ENCODE measurements around the gene ANKMY1.

Gene ANKMY1

GRCh38 chr2:240597419-240598181 is 39.8 kb upstream of the ANKMY1 start:
- in situ Hi-C loops (cut with MboI; ENCODE audit: low sequenced_read_pairs), result no loop called here
- no peaks in the 10 kb centered on the region for H3K9me3 ChIP-seq
- no peaks in the 10 kb centered on the region for H3K4me1 ChIP-seq
- H3K36me3 ChIP-seq (replicated peaks), result no peaks in the 10 kb centered on the region
- no peak overlapping the region for H3K4me3 ChIP-seq
- no peaks in the 10 kb centered on the region for H3K27me3 ChIP-seq (ENCODE audit: low read depth)
- DNase-seq (ENCODE audit: low spot score in 2 of 2), result no peak

GRCh38 chr2:240597054-240597418 is 39.2 kb upstream of the ANKMY1 start:
- no peak overlapping the region for H3K4me3 ChIP-seq
- H3K27me3 ChIP-seq (ENCODE audit: low read depth), result no peaks in the 10 kb centered on the region
- H3K36me3 ChIP-seq (replicated peaks), result peaks cover 1% of the 10 kb centered on the region; the same call in 1 of the 2 replicates
- in situ Hi-C loops (cut with MboI; ENCODE audit: low sequenced_read_pairs), result no loop called here
- no peaks in the 10 kb centered on the region for H3K4me1 ChIP-seq
- no peaks in the 10 kb centered on the region for H3K9me3 ChIP-seq
- DNase-seq (ENCODE audit: low spot score in 2 of 2), result no peak

DNA sequence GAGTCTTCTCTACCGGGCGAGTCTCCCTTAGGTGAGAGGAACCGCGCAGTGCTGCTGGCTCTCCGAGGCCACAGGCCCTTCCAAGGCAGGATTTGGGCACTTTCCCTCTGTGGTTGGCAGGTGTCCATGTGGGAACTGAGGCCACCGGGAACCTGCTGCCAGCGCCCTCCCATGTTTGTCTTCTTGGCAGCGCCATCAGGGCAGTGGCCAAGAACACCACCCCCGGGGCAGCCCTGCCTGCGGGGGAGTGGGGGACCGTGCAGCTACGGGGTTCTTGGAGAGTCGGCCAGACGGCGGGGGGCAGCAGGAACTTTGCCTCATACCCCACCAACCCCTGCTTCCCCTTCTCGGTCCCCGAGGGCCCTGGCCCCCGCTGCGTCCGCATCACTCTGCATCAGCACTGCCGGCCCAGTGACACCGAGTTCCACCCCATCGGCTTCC is 38.7 kb upstream of the ANKMY1 start:
- Histone ChIP-seq H3K36me3 (replicated peaks) (peaks cover 5% of the 10 kb centered on the region; the same call in 1 of the 2 replicates), H3K4me3 (no peak overlapping the region)

GRCh38 chr2:240596080-240596460 is 38.3 kb upstream of the ANKMY1 start:
- Histone ChIP-seq H3K27me3 (ENCODE audit: low read depth) (no peaks in the 10 kb centered on the region), H3K36me3 (replicated peaks) (peaks cover 5% of the 10 kb centered on the region; the same call in 1 of the 2 replicates), H3K9me3 (no peaks in the 10 kb centered on the region), H3K4me1 (no peaks in the 10 kb centered on the region), H3K4me3 (no peak overlapping the region)
- in situ Hi-C loops (cut with MboI; ENCODE audit: low sequenced_read_pairs), result no loop called here
- DNase-seq (ENCODE audit: low spot score in 2 of 2), result no peak

More for the DNA sequence above, 38.7 kb upstream of the ANKMY1 start:
- no peak for DNase-seq (ENCODE audit: low spot score in 2 of 2)
- in situ Hi-C loops (cut with MboI; ENCODE audit: low sequenced_read_pairs), result no loop called here
- no peaks in the 10 kb centered on the region for H3K9me3 ChIP-seq
- H3K27me3 ChIP-seq (ENCODE audit: low read depth), result no peaks in the 10 kb centered on the region
- no peaks in the 10 kb centered on the region for H3K4me1 ChIP-seq

GRCh38 chr2:240595381-240596079 is 37.7 kb upstream of the ANKMY1 start:
- H3K9me3 ChIP-seq, result no peaks in the 10 kb centered on the region
- DNase-seq (ENCODE audit: low spot score in 2 of 2), result peak in 1 of 2 experiments; percentile 72
- H3K27me3 ChIP-seq (ENCODE audit: low read depth), result no peaks in the 10 kb centered on the region
- in situ Hi-C loops (cut with MboI; ENCODE audit: low sequenced_read_pairs), result no loop called here
- H3K36me3 ChIP-seq (replicated peaks), result peaks cover 5% of the 10 kb centered on the region; the same call in 1 of the 2 replicates
- H3K4me3 ChIP-seq, result no peak overlapping the region
- H3K4me1 ChIP-seq, result no peaks in the 10 kb centered on the region

- DNase-seq (ENCODE audit: low spot score in 2 of 2), result no peak
- Histone ChIP-seq H3K4me1 (no peaks in the 10 kb centered on the region), H3K27me3 (ENCODE audit: low read depth) (no peaks in the 10 kb centered on the region), H3K36me3 (replicated peaks) (peaks cover 5% of the 10 kb centered on the region; the same call in 1 of the 2 replicates), H3K9me3 (no peaks in the 10 kb centered on the region), H3K4me3 (no peak overlapping the region)
- in situ Hi-C loops (cut with MboI; ENCODE audit: low sequenced_read_pairs), result no loop called here
Measured at GRCh38 chr2:240594511-240595380, 37.0 kb upstream of the ANKMY1 start.

DNA sequence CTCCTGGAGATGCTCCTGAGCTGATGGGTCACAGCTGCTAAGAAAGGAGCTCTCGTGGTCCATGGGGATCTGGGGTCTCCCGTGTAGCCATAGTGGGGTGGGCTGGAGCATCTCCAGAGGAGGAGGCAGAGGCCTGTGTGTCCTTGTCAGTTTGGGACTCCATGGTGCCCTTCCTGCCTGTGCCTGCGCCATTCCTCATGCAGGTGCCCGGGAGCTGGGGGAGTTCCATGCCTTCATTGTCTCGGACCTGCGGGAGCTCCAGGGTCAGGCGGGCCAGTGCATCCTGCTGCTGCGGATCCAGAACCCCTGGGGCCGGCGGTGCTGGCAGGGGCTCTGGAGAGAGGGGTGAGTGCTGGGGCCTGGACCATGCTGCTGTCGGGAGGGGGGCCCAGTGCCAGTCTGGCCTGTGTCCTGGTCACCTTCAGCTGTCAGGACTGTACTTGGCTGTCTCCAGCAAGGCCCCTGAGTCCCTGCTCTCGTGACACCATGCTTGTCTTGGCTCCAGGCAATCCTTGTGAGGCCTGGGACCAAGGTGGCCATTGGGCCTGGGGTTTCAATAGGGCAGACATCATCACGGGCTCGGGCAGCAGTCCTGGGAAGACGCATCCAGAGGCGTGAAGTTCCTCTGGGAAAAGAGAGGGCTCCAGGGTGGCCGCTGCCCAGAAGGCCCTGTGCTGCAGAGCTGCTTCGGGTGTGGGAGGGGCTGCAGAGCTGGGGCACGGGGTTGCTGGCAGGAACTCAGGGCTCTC is 36.1 kb upstream of the ANKMY1 start:
- H3K4me1 ChIP-seq, result no peaks in the 10 kb centered on the region
- in situ Hi-C loops (cut with MboI; ENCODE audit: low sequenced_read_pairs), result no loop called here
- no peak overlapping the region for H3K4me3 ChIP-seq
- peaks cover 5% of the 10 kb centered on the region; the same call in 1 of the 2 replicates for H3K36me3 ChIP-seq (replicated peaks)
- no peaks in the 10 kb centered on the region for H3K9me3 ChIP-seq
- peak in 1 of 2 experiments; percentile 4 for DNase-seq (ENCODE audit: low spot score in 2 of 2)
- no peaks in the 10 kb centered on the region for H3K27me3 ChIP-seq (ENCODE audit: low read depth)

DNA sequence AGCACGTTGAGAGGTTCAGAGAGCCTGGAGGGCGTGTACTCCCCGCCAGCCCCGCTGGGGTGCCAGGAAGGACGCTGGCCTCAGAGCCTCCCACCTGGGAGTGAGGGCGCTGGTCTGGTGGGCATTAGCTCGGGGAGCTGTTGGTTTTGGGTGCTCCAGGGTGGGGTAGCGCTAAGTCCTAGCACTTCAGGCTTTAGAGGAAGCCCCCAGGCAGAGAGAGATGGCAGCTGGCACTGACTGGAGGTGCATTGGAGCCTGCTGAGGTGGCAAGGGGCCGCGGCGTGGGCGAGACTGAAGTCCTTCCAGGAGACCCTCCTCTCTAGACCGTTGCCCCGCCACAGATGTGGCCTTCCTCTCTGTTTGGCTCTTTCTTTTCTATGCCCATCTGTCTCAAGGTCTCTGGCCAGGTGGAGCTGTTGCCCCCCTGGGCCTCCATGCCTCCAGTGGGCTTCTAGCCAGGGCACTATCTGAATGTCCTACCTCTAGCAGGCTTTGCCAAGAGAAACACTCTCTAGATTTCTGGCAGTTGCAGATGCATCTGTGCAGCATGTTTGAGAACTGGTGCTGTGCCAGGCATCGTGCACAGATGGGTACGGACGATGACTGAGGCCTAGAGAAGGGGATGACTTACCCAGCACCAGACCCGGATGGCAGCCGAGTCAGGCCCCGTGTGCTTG is 35.4 kb upstream of the ANKMY1 start:
- no peak overlapping the region for H3K4me3 ChIP-seq
- H3K4me1 ChIP-seq, result no peaks in the 10 kb centered on the region
- H3K36me3 ChIP-seq (replicated peaks), result peaks cover 5% of the 10 kb centered on the region; the same call in 1 of the 2 replicates
- H3K9me3 ChIP-seq, result no peaks in the 10 kb centered on the region
- no peak for DNase-seq (ENCODE audit: low spot score in 2 of 2)
- in situ Hi-C loops (cut with MboI; ENCODE audit: low sequenced_read_pairs), result no loop called here
- H3K27me3 ChIP-seq (ENCODE audit: low read depth), result no peaks in the 10 kb centered on the region

DNA sequence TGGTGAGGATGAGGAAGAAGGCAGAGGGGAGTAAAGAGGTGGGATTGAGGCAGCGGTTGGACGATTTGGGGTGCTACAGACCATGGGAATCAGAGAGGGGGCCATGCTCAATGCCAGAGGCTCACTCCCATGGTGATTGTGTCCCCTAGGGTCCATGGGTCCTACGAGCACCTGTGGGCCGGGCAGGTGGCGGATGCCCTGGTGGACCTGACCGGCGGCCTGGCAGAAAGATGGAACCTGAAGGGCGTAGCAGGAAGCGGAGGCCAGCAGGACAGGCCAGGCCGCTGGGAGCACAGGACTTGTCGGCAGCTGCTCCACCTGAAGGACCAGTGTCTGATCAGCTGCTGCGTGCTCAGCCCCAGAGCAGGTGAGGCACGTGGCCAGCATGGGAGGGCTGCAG is 34.0 kb upstream of the ANKMY1 start:
- DNase-seq (ENCODE audit: low spot score in 2 of 2), result no peak
- peaks cover 8% of the 10 kb centered on the region for H3K4me1 ChIP-seq
- no peaks in the 10 kb centered on the region for H3K9me3 ChIP-seq
- in situ Hi-C loops (cut with MboI; ENCODE audit: low sequenced_read_pairs), result no loop called here
- peaks cover 5% of the 10 kb centered on the region; the same call in 1 of the 2 replicates for H3K36me3 ChIP-seq (replicated peaks)
- no peaks in the 10 kb centered on the region for H3K27me3 ChIP-seq (ENCODE audit: low read depth)
- H3K4me3 ChIP-seq, result no peak overlapping the region

DNA sequence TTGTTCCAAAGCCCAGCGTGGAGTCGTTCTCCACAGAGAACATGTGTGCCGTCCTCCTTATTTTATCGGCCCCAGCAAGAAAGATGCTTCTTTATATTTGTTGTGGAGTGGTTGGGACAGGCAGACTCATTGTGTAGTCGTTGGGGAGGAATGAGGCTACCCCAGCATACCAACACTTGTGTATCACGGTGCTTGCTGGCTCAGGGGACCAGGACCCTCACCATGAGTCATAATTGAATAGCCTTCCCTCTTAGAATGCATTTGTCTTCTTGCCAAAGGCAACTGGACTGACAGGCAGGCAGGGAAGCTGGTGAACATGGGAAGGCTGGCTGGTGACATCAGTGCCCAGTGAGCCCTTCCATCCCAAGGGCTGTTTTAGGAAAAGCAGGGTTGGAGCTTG is 33.4 kb upstream of the ANKMY1 start:
- Histone ChIP-seq H3K27me3 (ENCODE audit: low read depth) (no peaks in the 10 kb centered on the region), H3K36me3 (replicated peaks) (peaks cover 5% of the 10 kb centered on the region; the same call in 1 of the 2 replicates), H3K9me3 (no peaks in the 10 kb centered on the region), H3K4me3 (no peak overlapping the region), H3K4me1 (peaks cover 8% of the 10 kb centered on the region)
- in situ Hi-C loops (cut with MboI; ENCODE audit: low sequenced_read_pairs), result no loop called here
- DNase-seq (ENCODE audit: low spot score in 2 of 2), result no peak

- H3K4me1 ChIP-seq, result peaks cover 8% of the 10 kb centered on the region
- H3K36me3 ChIP-seq (replicated peaks), result peaks cover 5% of the 10 kb centered on the region; the same call in 1 of the 2 replicates
- in situ Hi-C loops (cut with MboI; ENCODE audit: low sequenced_read_pairs), result no loop called here
- H3K27me3 ChIP-seq (ENCODE audit: low read depth), result no peaks in the 10 kb centered on the region
- no peak for DNase-seq (ENCODE audit: low spot score in 2 of 2)
- no peaks in the 10 kb centered on the region for H3K9me3 ChIP-seq
- no peak overlapping the region for H3K4me3 ChIP-seq
Measured at GRCh38 chr2:240590681-240591111, 32.9 kb upstream of the ANKMY1 start.

- in situ Hi-C loops (cut with MboI; ENCODE audit: low sequenced_read_pairs), result no loop called here
- Histone ChIP-seq H3K36me3 (replicated peaks) (peaks cover 5% of the 10 kb centered on the region; the same call in 1 of the 2 replicates), H3K4me3 (no peak overlapping the region)
Measured at GRCh38 chr2:240589850-240590525, 32.2 kb upstream of the ANKMY1 start.

More at GRCh38 chr2:240589850-240590525, 32.2 kb upstream of the ANKMY1 start:
- no peaks in the 10 kb centered on the region for H3K9me3 ChIP-seq
- peaks cover 9% of the 10 kb centered on the region for H3K4me1 ChIP-seq
- H3K27me3 ChIP-seq (ENCODE audit: low read depth), result no peaks in the 10 kb centered on the region
- DNase-seq (ENCODE audit: low spot score in 2 of 2), result no peak

All from HAP-1 (cell line).